Measurements from ENCODE around the gene ZNF443.
"Not testable (repeated sequence)": the region's sequence is repeated elsewhere in the genome, so short reads cannot be mapped to it uniquely, and the experiment has no call there.

ZNF443 gene

DNA sequence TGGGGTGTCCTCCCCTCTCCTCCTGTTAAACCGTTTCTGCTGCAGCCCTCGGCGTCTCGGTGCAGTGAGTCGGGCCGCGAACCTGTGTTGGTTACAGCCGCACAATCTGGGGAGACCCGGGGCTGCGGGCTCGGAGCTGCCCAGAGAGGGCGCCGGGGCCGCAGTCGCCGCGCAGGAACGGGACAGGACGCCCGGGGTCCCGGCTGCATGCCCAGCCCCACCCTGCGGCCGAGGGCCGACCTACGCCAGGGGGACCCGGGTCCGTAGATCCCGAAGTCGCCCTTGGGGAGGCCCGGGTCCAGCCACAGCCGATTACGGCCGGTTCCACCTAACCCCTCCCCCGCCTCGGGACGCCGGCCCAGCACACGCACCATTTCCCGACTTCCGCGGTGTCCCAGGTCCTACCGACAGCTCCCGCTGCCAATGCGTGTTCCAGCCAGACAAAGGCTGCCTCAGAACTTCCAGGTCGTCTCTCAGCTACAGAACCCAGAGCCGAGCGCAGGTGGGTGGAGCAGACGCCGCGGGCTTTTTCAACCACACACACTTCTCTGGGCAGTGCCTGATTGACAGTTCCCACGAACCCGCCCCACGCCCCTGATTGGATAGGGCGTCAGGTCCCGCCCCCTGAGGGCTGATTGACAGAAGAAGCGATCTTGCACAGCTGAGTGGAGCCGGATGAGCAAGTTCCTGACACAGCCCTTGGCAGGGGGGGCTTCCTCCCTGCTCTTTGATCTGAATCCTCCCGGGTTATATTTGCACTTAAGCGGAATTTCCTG, at the start of gene ZNF443:
Gene ZNF443 (minus strand): TSS at position 481 of the 776 bp plus-strand sequence. CDS start 107 bp downstream, at position 374.
- peak; percentile 90 for DNase-seq (ENCODE audit: low read depth)

DNA sequence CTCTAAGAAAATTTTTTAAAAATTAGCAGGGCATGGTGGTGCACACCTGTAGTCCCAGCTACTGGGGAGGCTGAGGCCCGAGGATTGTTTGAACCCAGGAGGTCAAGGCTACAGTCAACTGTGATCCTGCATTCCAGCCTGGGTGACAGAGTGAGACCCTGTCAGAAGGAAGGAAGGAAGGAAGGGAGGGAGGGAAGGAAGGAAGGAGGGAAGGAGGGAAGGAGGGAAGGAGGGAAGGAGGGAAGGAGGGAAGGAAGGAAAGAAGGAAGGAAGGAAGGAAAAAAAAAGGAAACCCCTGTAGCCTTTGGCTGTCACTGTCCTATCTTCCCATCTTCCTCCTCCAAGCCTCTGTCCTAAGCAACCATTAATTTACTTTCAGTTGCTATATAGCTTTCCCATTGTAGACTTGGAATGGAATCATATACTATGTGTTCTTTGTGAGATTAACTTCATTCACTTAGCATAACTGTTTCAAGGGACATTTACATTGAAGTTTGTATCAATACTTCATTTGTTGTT, 45.5 kb upstream of the ZNF443 start:
- not testable (repeated sequence) for DNase-seq (ENCODE audit: low read depth)

DNA sequence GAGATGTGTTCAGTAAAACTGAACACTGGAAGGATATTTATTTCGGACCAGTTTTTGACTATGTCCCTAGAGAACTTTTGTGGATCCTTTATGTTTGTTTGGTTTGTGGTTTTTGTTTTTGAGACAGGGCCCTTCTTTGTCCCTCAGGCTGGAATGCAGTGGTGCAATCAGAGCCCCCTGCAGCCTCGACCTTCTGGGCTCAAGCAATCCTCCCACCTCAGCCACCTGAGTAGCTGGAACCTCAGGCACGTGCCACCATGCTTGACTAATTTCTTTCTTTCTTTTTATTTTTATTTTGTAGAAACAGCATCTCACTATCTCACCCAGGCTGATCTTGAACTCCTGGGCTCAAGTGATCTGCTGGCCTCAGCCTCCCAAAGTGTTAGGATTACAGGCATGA, 44.8 kb upstream of the ZNF443 start:
- no peak for DNase-seq (ENCODE audit: low read depth)

DNA sequence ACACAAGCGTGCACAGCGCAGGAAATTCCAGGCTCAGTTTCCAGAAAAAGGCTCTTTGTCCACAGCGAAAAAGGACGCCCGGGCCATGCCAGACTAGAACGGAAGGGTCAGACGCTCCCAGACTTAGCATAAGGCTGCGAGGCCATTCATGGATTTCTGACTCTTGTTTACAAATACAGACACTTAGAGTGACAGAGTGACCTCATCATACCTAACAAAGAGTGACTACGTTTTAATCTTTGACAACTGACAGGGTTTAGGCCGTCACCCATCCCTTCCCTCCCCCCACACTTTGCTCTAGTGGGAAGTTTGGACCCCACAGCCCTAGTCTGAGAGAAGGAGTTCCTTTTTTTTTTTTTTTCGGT, 44.2 kb upstream of the ZNF443 start:
- no peak for DNase-seq (ENCODE audit: low read depth)

DNA sequence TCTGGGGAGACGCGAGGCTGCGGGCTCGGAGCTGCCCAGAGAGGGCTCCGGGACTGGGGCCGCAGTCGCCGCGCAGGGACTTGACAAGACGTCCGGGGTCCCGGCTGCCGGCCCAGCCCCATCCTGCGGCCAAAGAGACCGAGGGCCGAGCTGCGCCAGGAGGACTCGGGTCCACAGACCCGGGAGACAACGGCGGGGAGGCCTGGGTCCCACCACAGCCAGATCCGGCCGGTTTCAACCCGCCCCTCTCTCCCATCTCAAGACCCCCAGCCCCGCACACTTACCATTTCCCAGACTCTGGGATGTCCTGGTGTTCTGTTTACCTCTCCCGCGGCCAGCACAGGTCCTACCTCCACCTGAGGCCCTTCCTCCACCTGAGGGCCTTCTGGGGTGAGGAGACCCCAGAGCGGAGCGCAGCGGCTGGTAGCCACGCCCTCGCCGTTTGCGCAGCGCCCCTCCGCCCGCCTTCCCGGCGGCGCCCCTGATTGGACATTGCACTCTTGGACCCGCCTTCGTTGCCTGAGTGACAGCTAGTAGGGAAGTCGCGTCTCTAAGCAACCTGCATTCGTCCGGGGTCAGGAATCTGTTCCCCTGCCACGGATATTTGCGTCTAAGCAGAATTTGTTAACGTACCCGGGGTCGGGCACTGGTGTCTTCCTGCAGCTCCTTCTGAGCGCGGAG, 43.7 kb upstream of the ZNF443 start, which contains the start of gene ZNF709:
Gene ZNF709 (minus strand): TSS at position 446 of the 681 bp plus-strand sequence. CDS start 159 bp downstream, at position 287.
- DNase-seq (ENCODE audit: low read depth): peak; percentile 40

DNA sequence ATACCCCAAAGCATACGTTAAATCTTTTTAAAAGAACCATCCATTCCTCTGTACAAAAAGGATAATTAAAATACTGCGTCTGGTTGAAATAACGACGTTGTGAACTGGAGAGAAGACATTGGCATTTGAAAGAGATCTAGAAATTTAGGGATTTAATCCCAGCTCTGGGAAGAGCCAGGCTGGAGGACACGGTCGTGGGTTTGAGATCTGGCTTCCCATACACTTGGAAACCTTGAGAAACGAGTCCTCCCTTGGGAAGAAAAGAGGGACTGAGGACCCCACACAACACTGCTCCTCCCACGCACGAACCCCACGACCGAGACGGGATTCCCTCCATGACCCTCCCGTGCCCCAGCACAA, 43.2 kb upstream of the ZNF443 start:
- no peak for DNase-seq (ENCODE audit: low read depth)

DNA sequence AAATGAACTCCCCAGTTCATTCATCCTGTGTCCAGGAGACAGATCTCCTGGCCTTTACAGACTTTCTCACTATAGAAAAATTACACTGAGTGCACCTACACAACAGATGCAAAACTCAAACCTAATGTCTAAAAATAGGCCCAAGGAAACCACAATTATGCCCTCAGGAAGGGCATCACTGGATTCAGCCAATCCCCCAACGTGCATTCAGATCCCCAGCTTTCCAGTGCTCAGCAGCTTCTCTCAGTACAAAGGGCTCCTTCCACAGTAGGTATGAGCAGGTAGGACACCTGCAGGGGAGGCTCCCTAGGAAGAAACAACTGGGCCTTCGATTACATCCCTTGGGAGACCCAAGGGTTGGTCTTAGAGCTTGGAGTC, 41.7 kb upstream of the ZNF443 start:
- DNase-seq (ENCODE audit: low read depth): no peak

DNA sequence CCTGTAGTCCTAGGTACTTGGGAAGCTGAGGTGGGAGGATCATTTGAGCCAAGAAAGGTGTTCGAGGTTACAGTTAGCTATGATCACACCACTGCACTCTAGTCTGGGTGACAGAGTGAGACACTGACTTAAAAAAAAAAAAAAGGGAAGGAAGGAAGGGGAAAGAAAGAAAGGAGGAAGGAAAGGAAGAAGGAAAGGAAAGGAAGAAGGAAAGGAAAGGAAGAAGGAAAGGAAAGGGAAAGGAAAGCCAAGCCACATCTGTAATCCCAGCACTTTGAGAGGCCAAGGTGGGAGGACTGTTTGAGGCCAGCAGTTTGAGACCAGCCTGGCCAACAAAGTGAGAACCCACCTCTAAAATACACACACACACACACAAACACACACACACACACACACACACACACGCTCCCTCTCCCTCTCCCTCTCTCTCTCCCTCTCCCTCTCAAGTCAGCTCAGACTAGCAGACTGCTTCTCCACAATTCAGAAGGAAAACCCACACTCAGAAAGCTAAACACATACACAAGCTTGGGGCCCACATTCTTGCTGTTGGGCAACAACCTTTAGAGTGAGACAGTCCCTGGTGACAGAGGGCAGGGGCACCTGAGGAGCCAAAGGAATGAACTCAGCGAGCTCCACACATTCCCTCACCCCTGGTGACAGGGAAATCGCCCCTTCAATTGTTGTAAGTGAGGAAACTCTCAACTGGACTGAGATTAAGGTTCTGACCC, 41.1 kb upstream of the ZNF443 start:
- DNase-seq (ENCODE audit: low read depth): no peak

DNA sequence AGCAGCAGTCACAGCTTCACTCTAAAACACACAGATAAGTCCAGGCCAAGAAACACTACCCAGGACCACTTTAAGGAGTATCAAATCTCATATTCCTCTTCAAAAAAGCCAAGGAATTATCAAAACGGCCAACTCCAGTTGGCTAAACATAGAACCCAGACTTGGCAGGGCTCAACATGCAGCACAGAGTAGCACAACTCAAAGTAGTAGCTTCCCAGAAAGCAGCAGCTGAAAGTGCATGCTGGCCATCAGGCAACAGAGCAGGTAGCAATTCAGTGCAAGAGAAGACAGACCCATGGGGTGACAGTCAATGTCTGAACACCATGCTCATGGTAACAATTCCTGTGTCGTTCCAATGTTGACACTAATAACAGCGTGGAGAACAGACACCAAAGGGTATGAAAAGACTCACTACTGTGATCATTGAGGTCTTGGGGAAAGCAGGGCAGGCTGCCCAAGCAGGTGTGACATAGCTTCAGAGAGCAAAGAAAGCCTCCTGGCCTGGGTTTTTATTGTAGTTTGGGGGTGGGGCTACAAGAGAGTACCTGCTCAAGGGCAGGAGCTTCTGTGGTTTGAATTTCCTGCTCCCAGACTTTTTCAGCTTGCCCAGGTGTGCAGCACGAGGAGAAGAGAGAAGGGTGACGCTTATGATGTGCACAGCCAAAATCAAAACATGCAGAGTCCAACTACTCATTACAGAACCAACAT, 37.6 kb upstream of the ZNF443 start:
- DNase-seq (ENCODE audit: low read depth): no peak

DNA sequence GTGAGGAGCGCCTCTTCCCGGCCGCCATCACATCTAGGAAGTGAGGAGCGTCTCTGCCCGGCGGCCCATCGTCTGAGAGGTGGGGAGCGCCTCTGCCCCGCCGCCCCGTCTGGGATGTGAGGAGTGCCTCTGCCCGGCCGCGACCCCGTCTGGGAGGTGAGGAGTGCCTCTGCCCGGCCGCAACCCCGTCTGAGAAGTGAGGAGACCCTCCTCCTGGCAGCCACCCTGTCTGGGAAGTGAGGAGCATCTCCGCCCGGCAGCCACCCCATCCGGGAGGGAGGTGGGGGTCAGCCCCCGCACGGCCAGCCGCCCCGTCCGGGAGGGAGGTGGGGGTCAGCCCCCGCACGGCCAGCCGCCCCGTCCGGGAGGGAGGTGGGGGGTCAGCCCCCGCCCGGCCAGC, 26.8 kb upstream of the ZNF443 start:
- DNase-seq (ENCODE audit: low read depth): not testable (repeated sequence)

DNA sequence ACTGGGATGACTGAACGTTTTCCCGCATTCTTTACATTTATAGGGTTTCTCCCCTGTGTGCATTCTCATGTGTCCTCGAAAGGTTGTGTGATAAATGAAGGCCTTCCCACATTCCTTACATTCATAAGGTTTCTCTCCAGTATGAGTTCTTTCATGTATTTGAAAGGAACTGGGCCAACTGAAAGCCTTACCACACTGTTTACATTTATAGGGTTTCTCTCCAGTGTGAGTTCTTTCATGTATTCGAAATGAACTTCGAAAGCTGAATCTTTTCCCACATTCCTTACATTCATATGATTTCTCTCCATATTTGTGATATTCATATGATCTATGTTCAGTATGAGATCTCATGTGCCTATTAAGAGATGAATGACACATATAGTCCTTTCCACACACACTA, 24.4 kb upstream of the ZNF443 start:
- DNase-seq (ENCODE audit: low read depth): no peak

DNA sequence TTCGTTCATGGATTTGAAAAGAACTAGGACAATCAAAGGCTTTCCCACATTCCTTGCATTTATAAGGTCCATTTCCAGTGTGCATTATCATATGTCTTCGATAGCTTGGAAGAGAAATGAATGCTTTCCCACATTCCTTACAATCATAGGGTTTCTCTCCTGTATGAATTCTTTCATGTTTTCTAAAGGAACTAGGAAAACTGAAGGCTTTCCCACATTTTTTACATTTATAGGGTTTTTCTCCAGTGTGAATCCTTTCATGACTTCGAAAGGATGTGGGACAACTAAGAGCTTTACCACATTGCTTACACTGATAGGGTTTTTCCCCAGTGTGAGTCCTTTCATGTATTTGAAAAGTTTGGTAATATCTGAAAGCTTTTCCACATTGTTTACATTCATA, 23.9 kb upstream of the ZNF443 start:
- no peak for DNase-seq (ENCODE audit: low read depth)

DNA sequence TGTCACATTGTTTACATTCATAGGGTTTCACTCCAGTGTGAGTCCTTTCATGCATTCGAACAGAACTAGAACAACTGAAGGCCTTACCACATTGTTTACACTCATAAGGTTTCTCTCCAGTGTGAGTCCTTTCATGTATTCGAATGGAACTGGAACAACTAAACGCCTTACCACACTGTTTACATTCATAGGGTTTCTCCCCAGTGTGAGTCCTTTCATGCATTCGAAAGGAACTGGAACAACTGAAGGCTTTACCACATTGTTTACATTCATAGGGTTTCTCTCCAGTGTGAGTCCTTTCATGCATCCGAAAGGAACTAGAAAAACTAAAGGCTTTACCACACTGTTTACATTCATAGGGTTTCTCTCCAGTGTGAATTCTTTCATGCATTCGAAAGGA, 23.3 kb upstream of the ZNF443 start:
- DNase-seq (ENCODE audit: low read depth): not testable (repeated sequence)

DNA sequence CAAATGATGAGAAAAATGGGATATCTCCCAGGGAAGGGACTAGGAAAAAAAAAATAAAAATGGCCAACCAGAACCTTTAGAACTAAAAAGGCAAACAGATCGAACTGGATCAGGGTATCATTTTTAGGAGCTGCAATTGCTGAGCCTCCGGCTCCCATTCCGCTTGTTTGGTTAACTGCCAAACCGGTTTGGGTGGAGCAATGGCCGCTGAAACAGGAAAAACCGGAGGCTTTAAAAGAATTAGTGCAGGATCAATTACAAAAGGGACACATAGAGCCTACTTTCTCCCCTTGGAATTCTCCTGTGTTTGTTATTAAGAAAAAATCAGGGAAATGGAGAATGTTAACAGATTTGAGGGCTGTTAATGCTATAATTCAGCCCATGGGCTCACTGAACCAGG, 12.7 kb upstream of the ZNF443 start:
- no peak for DNase-seq (ENCODE audit: low read depth)

DNA sequence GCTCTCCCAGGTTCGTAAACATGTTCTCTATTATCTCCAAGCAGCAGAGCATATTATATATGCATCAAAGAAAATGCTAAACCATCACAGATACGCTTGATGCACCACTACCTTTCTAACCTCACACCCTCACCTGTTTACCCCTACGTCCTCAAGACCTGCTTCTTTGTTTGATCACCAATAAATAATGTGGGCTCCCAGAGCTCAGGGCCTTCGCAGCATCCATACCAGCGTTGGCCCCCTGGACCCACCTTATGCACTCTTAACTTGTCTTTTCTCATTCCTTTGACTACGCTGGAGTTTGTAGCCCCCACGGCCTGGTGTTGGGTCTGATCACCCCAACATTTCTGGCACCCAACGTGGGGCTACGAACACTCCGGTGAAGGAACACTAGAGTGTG, 10.0 kb upstream of the ZNF443 start:
- no peak for DNase-seq (ENCODE audit: low read depth)

DNA sequence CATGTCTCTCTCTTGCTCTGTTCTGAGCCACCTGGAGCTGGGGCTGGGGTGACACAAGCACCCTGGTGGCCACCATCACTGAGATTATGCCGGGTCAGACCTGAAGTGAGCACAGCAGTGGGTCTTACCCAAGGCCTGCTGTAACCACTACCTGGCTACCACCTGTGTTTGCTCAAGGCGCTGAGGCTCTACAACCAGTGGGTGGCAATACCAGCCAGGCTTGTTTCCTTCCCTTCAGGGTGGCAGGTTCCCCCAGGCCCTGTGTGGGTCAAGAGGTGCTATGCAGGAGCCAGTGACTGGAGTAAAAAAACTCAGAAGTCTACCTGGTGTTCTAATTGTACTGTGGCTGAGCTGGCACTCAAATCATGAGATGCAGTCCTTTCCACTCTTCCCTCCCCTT, 8.0 kb upstream of the ZNF443 start:
- DNase-seq (ENCODE audit: low read depth): no peak

DNA sequence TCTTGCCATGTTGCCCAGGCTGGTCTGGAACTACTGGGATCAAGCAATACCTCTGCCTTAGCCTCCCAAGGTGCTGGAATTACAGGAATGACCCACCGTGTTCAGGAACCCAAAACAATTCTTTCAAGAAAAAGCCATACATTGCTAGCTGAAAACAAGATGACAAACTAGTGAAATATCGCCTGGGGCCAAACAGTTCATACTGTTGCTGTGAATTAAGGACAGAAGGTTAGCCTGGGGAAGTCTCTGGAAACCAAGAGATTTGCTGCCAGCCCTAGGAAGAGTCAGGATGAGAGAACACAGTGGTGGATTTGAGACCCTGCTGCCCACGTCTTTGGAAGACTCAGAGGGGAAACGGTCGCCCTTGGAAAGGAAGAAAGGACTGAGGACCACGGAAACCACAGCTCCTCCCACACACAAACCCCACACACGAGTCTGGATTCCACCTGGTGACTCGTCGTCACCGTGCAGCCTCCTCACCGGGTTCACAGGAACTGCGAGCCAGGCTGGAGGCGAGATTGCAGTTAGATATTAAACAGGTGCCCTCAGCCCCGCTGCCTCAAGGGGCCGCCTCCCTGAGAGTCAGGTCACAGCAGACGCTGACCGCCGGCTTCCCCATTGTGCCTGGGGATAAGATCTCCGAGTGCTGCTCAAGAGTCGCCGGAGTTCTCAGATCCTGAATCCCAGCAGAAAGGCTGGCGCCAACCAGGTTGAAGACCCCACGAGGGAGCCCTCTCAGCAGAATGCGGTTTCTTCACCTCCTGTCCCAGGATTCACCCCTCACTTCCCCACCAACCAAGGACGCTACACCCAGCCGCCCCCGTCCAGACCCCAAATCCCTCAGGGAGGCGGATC, 908 bp downstream of the ZNF443 start:
- DNase-seq (ENCODE audit: low read depth): peak; percentile 8

DNA sequence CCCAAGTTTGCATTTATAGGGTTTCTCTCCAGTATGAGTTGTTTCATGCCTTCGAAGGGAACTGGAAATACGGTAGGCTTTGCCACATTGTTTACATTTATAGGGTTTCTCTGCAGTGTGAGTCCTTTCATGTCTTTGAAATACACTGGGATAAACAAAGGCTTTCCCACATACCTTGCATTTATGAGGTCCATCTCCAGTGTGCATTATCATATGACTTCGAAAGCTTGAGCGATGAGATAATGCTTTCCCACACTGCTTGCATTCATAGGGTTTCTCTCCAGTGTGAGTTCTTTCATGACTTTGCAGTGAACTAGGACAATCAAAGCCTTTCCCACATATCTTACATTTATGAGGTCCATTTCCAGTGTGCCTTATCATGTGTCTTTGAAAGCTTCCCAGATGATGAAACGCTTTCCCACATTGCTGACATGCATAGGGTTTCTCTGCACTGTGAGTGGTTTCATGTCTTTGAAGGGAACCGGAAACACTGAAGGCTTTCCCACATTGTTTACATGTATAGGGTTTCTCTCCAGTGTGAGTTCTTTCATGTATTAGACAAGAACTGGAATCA, 10.0 kb downstream of the ZNF443 start:
- not testable (repeated sequence) for DNase-seq (ENCODE audit: low read depth)

DNA sequence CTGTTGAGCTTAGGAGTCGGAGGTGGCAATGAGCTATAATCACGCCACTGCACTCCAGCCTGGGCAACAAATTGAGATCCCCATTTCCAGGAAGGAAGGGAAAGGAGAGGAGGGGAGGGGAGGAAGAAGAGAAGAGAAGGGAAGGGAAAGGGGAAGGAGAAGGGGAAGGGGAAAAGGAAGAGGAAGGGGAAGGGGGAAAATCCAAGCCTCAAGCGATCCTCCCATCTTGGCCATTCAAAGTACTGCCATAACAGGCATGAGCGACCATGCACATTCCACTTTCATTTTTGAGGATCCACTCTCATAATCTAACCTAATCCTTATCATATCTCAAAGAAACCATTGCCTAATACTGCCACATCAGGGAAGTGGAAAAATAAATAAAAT, 14.9 kb downstream of the ZNF443 start:
- DNase-seq (ENCODE audit: low read depth): no peak

DNA sequence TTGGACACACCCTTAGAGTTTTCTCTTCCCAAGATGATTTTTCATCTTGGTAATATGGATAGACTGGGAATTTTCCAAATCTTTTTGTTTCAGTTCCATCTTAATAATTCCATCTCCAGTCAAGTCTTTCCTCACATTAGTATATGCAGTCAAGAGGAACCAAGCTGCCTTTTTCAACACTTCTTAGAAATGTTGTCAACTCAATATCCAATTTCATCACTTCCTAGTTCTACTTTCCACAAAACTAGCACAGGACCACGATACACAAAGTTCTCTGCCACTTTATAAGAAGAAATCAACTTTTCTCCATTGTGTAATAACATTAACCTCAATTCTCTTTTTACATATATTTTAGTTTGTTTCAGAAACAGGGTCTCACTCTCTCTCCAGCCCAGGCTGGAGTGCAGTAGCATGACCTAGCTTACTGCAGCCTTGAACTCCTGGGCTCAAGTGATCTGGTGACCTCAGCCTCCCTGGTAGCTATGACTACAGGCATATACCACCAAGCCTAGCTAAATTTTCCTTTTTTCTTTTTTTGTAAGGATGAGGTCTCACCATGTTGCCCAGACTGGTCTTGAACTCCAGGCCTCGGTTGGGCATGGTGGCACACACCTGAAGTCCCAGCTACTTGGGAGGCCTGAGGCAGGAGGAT, 15.5 kb downstream of the ZNF443 start:
- DNase-seq (ENCODE audit: low read depth): no peak

Data from HS-5 (cell line).